ENCODE results near the gene ADCY4.

The ADCY4 gene

DNA sequence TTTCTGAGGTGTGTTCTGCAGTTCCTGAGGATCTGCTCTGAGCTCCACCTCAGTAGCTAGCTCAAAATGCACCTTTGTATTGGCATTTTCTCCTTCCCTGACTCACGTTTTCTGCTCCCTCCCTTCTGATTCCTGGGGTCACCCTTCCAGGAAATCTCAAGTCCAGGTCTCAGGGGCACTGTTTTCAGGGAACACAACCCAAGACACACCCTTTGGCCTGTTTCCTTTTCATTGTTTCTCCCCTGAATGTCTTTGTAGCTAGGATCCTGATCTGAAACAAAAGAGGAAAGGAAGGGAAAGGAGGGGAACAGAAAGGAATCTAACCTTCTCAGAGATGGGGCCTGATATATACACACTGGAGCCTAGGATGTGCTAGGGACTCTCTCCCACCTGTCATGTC is 12.3 kb upstream of the ADCY4 start:
- Histone ChIP-seq H3K4me2 (ENCODE audit: low read depth, low read length, poor library complexity, severe bottlenecking) (no peak overlapping the region), H3K36me3 (ENCODE audit: low read length) (no peaks in the 10 kb centered on the region), H3K79me2 (ENCODE audit: insufficient read depth, low read length) (no peaks in the 10 kb centered on the region), H3F3A (ENCODE audit: insufficient read depth) (no peaks in the 10 kb centered on the region), H3K4me3 (ENCODE audit: insufficient read depth, low read length, poor library complexity, severe bottlenecking) (no peak overlapping the region), H3K9me3 (ENCODE audit: insufficient read depth, low read length) (no peaks in the 10 kb centered on the region), H3K9ac (ENCODE audit: low read length) (no peak overlapping the region), H3K27ac (ENCODE audit: low read depth, low read length) (no peak overlapping the region), H3K27me3 (ENCODE audit: low read length) (no peaks in the 10 kb centered on the region), H2AFZ (ENCODE audit: low read depth, low read length, severe bottlenecking) (no peak overlapping the region), H4K20me1 (ENCODE audit: low read depth, low read length) (no peaks in the 10 kb centered on the region), H3K9me2 (replicated peaks; ENCODE audit: insufficient read depth, low read length) (no peaks in the 10 kb centered on the region)
- no peak for TF ChIP-seq EZH2phosphoT487 (conservative IDR thresholded peaks at IDR 0.05; ENCODE audit: low read length)
- TF ChIP-seq, protein P1, sequence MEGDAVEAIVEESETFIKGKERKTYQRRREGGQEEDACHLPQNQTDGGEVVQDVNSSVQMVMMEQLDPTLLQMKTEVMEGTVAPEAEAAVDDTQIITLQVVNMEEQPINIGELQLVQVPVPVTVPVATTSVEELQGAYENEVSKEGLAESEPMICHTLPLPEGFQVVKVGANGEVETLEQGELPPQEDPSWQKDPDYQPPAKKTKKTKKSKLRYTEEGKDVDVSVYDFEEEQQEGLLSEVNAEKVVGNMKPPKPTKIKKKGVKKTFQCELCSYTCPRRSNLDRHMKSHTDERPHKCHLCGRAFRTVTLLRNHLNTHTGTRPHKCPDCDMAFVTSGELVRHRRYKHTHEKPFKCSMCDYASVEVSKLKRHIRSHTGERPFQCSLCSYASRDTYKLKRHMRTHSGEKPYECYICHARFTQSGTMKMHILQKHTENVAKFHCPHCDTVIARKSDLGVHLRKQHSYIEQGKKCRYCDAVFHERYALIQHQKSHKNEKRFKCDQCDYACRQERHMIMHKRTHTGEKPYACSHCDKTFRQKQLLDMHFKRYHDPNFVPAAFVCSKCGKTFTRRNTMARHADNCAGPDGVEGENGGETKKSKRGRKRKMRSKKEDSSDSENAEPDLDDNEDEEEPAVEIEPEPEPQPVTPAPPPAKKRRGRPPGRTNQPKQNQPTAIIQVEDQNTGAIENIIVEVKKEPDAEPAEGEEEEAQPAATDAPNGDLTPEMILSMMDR (IDR thresholded peaks at IDR 0.05; ENCODE audit: insufficient read depth, low read length, poor library complexity, severe bottlenecking), result no peak

DNA sequence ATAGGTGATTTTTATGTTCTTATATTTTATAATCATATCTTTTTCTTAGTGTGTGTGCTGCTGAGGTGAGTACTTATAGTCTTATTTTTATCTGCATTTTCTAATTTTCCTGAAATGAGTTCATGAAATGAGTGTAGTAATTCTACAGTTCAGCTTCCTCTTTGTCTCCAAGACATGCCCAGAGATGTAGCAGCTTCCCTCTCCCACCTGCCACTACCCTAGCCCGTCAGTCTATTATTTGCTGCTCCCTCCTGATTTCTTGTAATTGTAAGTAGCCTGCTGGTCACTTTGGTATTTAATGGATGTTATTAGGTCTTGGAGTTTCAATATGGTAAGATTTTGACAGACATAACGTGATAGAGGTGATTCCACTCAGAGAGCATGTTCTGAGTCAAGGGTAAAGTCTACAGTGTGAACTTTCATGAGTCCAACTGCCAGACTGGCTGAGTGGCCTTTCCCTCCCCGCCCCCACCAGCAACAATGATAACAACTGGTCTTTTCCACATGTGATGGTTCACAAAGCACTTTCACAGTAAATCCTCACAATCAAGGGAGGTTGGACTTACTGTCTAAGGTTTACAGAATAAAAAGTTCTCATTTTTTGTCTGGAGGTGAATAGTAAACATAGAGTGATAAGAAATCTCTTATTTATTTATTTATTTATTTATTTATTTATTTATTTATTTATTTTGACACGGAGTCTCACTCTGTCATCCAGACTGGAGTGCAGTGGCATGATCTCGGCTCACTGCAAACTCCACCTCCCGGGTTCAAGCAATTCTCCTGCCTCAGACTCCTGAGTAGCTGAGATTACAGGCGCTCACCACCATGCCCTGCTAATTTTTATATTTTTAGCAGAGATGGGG is 9.2 kb upstream of the ADCY4 start:
- Histone ChIP-seq H3K4me2 (ENCODE audit: low read depth, low read length, poor library complexity, severe bottlenecking) (no peak overlapping the region), H3K27me3 (ENCODE audit: low read length) (no peaks in the 10 kb centered on the region), H4K20me1 (ENCODE audit: low read depth, low read length) (no peaks in the 10 kb centered on the region), H3K9me3 (ENCODE audit: insufficient read depth, low read length) (no peaks in the 10 kb centered on the region), H2AFZ (ENCODE audit: low read depth, low read length, severe bottlenecking) (no peak overlapping the region), H3K79me2 (ENCODE audit: insufficient read depth, low read length) (no peaks in the 10 kb centered on the region), H3K4me3 (ENCODE audit: insufficient read depth, low read length, poor library complexity, severe bottlenecking) (no peak overlapping the region), H3K36me3 (ENCODE audit: low read length) (no peaks in the 10 kb centered on the region), H3K9me2 (replicated peaks; ENCODE audit: insufficient read depth, low read length) (no peaks in the 10 kb centered on the region), H3K9ac (ENCODE audit: low read length) (no peak overlapping the region), H3F3A (ENCODE audit: insufficient read depth) (no peaks in the 10 kb centered on the region), H3K27ac (ENCODE audit: low read depth, low read length) (no peak overlapping the region)
- TF ChIP-seq EZH2phosphoT487 (conservative IDR thresholded peaks at IDR 0.05; ENCODE audit: low read length), result no peak
- TF ChIP-seq, protein P1 (IDR thresholded peaks at IDR 0.05; ENCODE audit: insufficient read depth, low read length, poor library complexity, severe bottlenecking), result no peak

DNA sequence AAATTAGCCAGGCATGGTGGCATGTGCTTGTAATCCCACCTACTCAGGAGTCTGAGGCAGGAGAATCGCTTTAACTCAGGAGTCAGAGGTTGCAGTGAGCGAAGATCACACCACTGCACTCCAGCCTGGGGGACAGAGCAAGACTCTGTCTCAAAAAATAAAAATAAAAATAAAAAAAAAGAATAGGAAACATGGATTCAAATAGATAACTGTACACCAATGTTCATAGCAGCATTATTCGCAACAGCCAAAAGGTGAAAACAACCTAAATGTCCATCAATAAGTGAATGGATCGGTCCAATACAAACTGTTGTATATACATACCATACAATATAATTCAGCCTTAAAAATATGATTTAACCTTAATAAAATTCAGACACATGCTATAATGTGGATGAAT is 8.0 kb upstream of the ADCY4 start:
- TF ChIP-seq EZH2phosphoT487 (conservative IDR thresholded peaks at IDR 0.05; ENCODE audit: low read length), result no peak
- TF ChIP-seq, protein P1 (IDR thresholded peaks at IDR 0.05; ENCODE audit: insufficient read depth, low read length, poor library complexity, severe bottlenecking), result no peak
- no peaks in the 10 kb centered on the region for H4K20me1 ChIP-seq (ENCODE audit: low read depth, low read length)

More for the DNA sequence above, 8.0 kb upstream of the ADCY4 start:
- no peaks in the 10 kb centered on the region for H3K27me3 ChIP-seq (ENCODE audit: low read length)
- H3K9me2 ChIP-seq (replicated peaks; ENCODE audit: insufficient read depth, low read length), result no peaks in the 10 kb centered on the region
- no peak overlapping the region for H3K27ac ChIP-seq (ENCODE audit: low read depth, low read length)
- H3K4me3 ChIP-seq (ENCODE audit: insufficient read depth, low read length, poor library complexity, severe bottlenecking), result no peak overlapping the region
- no peaks in the 10 kb centered on the region for H3F3A ChIP-seq (ENCODE audit: insufficient read depth)
- no peaks in the 10 kb centered on the region for H3K9me3 ChIP-seq (ENCODE audit: insufficient read depth, low read length)
- H3K4me2 ChIP-seq (ENCODE audit: low read depth, low read length, poor library complexity, severe bottlenecking), result no peak overlapping the region
- H2AFZ ChIP-seq (ENCODE audit: low read depth, low read length, severe bottlenecking), result no peak overlapping the region
- no peaks in the 10 kb centered on the region for H3K79me2 ChIP-seq (ENCODE audit: insufficient read depth, low read length)
- H3K36me3 ChIP-seq (ENCODE audit: low read length), result no peaks in the 10 kb centered on the region
- H3K9ac ChIP-seq (ENCODE audit: low read length), result no peak overlapping the region
